ENCODE data around the gene ACY1. TPM values are rescaled to one million over a fixed set of nuclear protein-coding genes. Genes with fewer than 3 reads are reported as not detected.

ACY1 gene
- total and polyA plus RNA-seq, 2 of the 13 experiments (the other 11 are each of a cell fraction or from before 2014, with no cell fraction given) = 113 to 162 TPM

GRCh38 chr3:51983578-51984268 is 388 bp downstream of the ACY1 start (continued):
- TF ChIP-seq ZBTB49 (CRISPR knock-in tag; IDR thresholded peaks at IDR 0.05; ENCODE audit: borderline replicate concordance) (no peak), E2F2 (CRISPR knock-in tag; IDR thresholded peaks at IDR 0.05; ENCODE audit: borderline replicate concordance) (no peak), RAD21 (CRISPR knock-in tag; IDR thresholded peaks at IDR 0.05) (no peak), EEA1 (CRISPR knock-in tag; IDR thresholded peaks at IDR 0.05; ENCODE audit: borderline replicate concordance) (no peak), KLF13 (CRISPR knock-in tag; IDR thresholded peaks at IDR 0.05) (no peak), MBD4 (IDR thresholded peaks at IDR 0.05; ENCODE audit: borderline replicate concordance, low read length) (no peak), ONECUT2 (CRISPR knock-in tag; IDR thresholded peaks at IDR 0.05) (no peak), BATF2 (CRISPR knock-in tag; IDR thresholded peaks at IDR 0.05) (peak; percentile 4; the same call in 1 of the 2 replicates), GLMP (CRISPR knock-in tag; IDR thresholded peaks at IDR 0.05; ENCODE audit: borderline replicate concordance) (no peak), CENPT (CRISPR knock-in tag; IDR thresholded peaks at IDR 0.05; ENCODE audit: low read depth) (no peak), CREM (IDR thresholded peaks at IDR 0.05) (0 out of 2 replicates have a peak, but pooled peaks have one; percentile 8), CREM (CRISPR knock-in tag; IDR thresholded peaks at IDR 0.05) (no peak), BRCA1 (CRISPR knock-in tag; IDR thresholded peaks at IDR 0.05) (no peak), MZF1 (CRISPR knock-in tag; IDR thresholded peaks at IDR 0.05; ENCODE audit: borderline replicate concordance) (peak; percentile 34; the same call in 1 of the 2 replicates), ZNF607 (CRISPR knock-in tag; IDR thresholded peaks at IDR 0.05; ENCODE audit: borderline replicate concordance) (peak; percentile 0; the same call in 1 of the 2 replicates), POLR2A (IDR thresholded peaks at IDR 0.05; ENCODE audit: insufficient read depth in 1 of 2, low read depth in 2 of 2, low read length in 2 of 2) (peak in 1 of 2 experiments; percentile 83; a peak in 2 of 4 replicates), ZNF564 (CRISPR knock-in tag; IDR thresholded peaks at IDR 0.05) (no peak; the same call in 1 of the 2 replicates), MEIS2 (CRISPR knock-in tag; IDR thresholded peaks at IDR 0.05) (no peak), ZNF446 (CRISPR knock-in tag; IDR thresholded peaks at IDR 0.05) (no peak), ZNF383 (CRISPR knock-in tag; IDR thresholded peaks at IDR 0.05; ENCODE audit: borderline replicate concordance) (no peak), ISL2 (CRISPR knock-in tag; IDR thresholded peaks at IDR 0.05) (0 out of 2 replicates have a peak, but pooled peaks have one; percentile 7), HDAC2 (CRISPR knock-in tag; IDR thresholded peaks at IDR 0.05) (no peak)

Measured in HepG2 (cell line).